Fibroblast of the conjunctiva (primary cell): ENCODE results near the gene SINHCAF.

Experiments
- DNase-seq: peaks from one replicate; pipeline ENCODE4 v3.0.0-alpha.2; 2010; ENCODE audit warnings: low read depth

The SINHCAF gene

GRCh38 chr12:31331242-31331641, 5.3 kb upstream of the SINHCAF start:
- DNase-seq = no peak

- DNase-seq = no peak
Measured at GRCh38 chr12:31326736-31327659, 1.0 kb upstream of the SINHCAF start.

GRCh38 chr12:31325524-31325875, 450 bp downstream of the SINHCAF start:
- DNase-seq = no peak

GRCh38 chr12:31324845-31325523, 966 bp downstream of the SINHCAF start:
- no peak for DNase-seq

GRCh38 chr12:31324116-31324844, 1.7 kb downstream of the SINHCAF start:
- peak; percentile 51 for DNase-seq

GRCh38 chr12:31323391-31324115, 2.4 kb downstream of the SINHCAF start:
- no peak for DNase-seq

DNA sequence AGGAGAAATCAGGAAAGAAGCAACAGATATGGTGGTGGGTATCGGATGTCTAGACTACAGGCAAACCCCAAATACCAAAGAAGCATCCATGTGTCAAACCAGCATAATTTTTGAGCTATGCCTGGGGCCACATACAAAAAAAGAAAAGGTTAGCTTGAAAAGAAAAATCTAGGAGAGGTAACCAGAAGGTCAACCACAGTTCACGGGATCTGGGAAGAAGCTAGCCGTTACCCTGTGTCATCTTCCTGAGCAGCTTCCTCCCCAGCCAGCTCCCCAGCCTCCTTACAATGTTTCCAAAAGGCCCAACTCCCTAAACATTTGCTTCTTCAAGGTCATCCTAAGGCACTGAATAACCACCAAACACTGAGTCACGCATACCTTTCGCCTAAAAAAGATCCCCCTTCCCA, 3.1 kb downstream of the SINHCAF start:
- no peak for DNase-seq

DNA sequence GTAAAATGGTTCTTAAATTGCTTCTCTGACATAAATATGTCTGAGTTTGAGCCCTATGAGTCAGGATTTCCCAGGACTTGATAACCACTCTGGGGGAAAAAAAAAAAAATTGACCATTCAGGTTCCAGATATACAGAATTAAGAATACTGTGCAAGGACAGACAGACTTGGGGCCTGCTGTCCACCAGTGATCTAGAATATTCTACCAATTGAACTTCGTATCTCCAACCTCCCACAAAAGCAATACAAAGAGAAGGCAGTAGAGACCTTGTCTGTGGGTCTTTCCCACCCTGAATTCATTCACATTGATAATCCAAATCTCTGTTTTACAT, 4.1 kb downstream of the SINHCAF start:
- no peak for DNase-seq

GRCh38 chr12:31321186-31321896, 4.6 kb downstream of the SINHCAF start:
- DNase-seq = no peak

GRCh38 chr12:31318657-31319269, 7.2 kb downstream of the SINHCAF start:
- no peak for DNase-seq

GRCh38 chr12:31317471-31318395, 8.2 kb downstream of the SINHCAF start:
- no peak for DNase-seq

- no peak for DNase-seq
Measured at GRCh38 chr12:31316891-31317290, 9.1 kb downstream of the SINHCAF start.

- DNase-seq = no peak
Measured at GRCh38 chr12:31315784-31316465, 10.0 kb downstream of the SINHCAF start.

- DNase-seq = no peak
Measured at GRCh38 chr12:31315044-31315715, 10.8 kb downstream of the SINHCAF start.

DNA sequence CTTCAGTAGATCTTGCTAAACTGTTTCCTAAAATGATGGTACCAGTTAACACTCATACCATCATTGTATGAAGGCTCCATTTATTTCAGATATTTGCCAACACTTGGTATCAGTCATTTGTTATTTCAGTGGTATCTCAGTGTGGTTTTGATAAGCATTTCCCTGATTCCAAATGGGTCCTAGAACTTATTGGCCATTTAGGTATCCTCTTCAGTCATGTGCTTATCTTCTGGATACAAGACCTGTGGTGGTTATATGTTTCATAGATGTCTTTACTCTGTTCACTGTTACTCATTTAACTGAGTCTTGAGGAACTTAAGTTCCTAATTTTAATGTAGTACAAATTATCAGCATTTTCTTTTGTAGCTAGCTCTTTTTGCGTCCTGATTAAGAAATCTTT, 13.5 kb downstream of the SINHCAF start:
- DNase-seq = no peak

DNA sequence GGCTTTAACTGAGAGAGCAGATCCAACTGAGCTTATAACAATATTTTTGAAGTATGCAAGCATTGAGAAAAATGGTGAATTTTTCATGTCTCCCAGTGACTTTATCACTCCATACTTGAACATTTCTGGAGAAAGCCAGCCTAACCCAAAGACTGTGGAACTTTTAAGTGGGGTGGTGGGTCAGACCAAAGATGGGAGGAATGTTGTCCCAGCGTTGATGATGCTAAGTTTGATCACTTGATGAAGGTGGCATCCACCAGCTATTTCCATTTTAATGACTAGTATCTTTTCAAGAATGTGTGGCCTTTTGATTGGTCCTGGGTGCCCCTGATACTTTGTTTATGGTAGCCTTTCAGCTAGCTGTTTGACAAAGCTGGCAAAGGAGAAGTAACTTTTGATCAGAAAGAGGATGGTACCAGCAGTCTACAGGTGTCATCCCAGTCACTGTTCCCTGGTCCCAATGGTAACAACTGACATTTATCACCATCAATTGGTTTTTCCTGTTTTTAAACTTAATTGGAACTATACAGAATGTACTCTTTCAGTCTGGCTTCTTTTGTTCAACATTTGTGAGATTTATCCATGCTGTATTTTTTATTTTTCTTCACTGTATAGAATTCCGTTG, 14.2 kb downstream of the SINHCAF start:
- DNase-seq = no peak

DNA sequence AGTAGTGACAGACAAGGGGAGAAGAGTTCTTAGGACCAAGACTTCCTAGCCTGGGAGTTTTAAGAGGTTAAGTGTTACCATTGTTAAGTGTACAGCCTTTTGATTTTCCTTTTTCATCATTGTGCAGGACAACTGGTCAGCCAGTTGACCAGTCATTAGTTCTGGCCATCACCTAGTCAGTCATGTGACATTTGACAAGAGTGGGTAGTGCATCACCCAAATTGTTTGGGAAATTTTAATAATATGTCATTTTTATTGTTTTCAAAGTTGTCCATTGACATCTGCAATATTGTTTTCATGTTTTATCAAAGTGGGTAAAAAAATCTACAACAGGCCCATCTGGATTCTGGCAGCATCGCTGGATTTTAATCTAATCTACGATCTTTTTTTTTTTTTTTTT, 15.5 kb downstream of the SINHCAF start:
- DNase-seq = no peak

GRCh38 chr12:31309279-31309678, 16.7 kb downstream of the SINHCAF start:
- DNase-seq = no peak
